NCI-H69 (cell line): ENCODE measurements around the gene CAT.
A peak's percentile ranks its signal among the peaks of the same experiment; 100 is the strongest.

Source experiments
- DNase-seq: peaks from one replicate; lab custom pipeline; 2025; lab: John Stamatoyannopoulos, UW

Gene CAT

DNA sequence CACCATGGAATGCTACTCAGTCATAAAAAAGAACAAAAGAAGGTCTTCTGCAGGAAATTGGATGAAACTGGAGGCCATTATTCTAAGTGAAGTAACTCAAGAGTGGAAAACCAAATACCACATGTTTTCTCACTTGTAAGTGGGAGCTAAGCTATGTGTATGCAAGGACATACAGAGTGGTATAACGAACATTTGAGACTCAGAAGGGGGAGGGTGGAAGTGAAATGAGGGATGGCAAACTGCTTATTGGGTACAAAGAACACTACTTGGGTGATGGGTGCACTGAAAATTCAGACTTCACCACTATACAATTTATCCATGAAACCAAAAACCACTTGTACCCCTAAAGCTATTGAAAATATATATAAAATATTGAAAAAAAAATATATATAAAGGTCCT lies 13.4 kb upstream of the CAT start:
- no peak for DNase-seq

DNA sequence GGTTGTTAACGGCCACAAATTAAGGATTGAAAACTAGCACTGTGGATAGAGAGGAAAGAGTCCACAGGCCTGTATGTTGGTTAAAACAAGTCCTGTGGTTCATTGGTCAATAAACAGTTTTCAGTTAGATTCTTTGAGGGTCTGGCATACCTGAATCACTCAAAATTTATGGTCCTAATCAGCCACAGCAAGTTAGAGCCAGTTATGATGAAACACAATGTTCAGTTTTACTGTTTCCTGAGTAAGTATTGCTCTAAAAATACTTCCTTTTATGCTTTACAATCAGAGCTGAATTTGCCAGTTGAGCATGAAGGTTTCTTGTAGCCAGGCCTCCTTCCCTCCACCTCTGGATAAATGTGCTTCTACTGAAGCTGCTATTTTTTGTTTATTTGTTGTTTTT lies 12.9 kb upstream of the CAT start:
- DNase-seq = no peak

DNA sequence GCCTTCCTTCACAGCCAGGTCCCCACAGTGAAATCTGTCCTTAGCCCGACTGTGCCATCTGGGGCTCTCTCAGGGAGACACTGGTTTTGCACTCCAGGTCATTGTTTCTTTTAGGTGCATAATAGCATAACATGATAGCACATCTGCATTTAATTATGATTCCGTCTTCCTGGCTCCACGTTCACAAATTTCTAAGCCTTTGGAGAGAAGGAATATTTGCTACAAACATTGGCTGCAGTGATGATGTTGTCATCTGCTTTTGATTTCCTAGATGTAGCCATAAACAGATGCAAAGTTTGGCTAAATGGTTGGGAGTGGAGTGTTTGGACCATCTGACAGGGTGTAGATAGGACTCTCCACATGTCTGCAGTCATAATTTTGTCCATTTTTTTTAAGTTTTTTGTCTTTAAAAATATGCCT lies 12.0 kb upstream of the CAT start:
- no peak for DNase-seq

DNA sequence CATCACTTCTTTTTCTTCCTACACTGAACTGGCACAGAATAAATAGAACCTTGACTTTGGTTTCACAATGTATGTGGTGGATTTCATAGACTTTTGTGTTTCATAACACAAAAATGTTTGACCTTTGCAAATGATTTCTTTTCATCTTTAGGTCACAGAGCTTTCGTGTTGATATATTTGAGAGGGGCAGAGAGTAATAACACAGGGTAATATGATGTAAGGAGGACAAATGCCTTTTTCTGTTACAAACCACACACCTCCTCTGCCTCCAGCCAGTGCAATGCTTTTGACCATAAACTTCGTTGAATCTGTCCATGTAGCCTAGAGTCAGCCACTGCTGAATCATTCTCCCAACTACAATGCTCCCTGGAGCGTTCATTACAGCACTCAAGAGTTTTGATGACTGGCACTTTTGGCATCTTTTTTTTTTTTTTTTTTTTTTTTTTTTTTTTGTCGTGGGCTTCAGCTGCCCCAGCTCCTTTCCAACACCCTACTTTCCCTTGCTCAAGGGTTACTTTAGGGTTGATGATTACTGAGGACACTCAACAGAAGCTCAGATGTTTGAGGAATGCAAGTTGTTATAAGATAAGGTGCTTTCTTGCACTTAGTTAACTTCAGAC lies 11.4 kb upstream of the CAT start:
- no peak for DNase-seq

DNA sequence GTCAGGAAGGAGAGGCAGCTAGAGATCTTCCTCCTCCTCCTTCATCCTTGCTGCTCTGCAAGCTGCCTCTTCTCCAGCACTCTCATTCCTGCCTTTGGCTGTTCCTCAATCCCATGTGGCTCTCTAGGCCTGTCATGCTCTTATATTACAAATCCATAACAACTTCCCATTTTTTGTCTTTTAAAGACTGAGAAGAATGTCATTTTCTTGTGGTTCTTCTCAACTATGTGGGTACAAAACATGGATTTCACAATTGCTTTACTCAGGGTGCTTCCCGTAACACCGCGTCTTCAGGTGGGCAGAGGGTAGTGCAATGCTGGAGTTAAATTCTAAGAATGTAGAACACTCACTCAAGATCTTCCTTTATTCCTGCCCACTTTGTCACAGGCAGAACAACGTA lies 6.8 kb upstream of the CAT start:
- DNase-seq = no peak

DNA sequence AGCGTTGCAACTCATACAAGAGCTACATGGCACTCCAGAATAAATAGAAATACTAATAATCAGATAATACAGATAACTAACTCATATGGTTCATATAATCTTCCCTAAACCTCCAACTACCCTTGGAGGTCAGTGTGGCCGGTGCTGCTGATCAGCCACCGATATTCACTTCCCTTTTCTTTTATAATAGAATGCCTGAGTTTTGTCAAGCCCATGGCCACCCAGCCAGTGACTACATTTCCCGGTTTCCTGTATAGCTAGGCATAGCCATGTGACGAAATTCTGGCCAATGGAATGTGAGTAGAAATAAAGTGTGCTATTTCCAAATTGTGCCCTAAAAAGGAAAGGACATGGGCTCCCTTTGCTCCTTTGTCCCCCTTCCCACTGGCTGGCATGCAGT lies 5.9 kb upstream of the CAT start:
- no peak for DNase-seq

DNA sequence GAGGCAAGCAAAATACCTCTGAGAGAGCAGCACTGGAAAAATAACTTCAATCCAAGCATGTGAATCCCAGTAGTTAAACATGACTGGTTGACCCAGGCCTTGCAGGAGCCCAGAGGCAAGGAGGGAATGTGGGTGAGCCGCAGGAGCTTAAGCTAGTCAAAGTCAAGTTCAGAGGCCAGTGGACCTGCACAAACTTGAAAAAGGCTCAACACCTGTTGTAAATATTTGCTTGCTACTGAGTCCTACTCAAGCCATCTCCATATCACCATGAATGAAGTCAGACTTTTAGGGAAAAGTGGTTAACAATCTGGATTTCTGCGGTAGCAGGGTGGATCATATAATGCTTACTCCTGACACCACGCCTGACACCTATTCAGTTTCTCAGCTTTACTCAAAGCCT lies 4.8 kb upstream of the CAT start:
- peak; percentile 31 for DNase-seq

DNA sequence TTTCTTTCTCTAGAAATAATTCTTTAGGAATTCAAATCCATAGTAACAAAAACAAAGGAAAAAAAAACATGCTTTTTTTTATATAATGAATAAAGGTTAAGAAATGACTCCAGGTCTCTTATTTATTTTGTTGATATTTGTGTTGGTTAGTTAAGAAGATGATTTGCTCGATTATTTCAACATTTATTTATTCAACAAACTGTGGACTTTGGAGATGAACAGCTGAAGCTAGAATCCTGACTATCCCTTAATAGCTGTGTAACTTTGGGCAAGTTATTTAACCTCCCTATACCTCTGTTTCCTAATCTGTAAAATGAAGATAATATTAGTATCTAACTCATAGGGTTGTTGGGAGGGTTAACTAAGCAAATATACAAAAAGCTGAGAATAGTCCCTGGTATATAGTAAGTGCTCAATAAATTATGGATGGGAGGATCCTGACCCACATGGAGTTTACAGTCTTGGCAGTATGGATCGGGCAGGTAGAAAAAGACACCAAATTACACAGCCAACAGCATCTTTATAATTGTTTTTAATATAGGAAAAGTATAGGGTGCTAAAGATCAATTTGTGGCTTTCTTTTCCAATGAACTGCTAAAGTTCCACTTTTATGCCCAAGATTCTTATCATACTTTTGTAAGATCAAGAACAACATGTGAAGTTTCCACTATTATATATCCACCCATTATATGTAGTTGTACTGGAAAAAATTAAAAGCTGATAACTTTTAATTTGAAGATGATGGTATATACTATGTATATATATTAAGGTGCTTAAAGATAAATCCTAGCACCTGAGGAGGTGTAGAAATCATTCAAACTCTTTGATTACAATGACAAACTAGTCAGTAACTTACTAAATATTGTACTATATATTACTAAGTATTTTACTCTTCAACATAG lies 1.3 kb upstream of the CAT start:
- no peak for DNase-seq

DNA sequence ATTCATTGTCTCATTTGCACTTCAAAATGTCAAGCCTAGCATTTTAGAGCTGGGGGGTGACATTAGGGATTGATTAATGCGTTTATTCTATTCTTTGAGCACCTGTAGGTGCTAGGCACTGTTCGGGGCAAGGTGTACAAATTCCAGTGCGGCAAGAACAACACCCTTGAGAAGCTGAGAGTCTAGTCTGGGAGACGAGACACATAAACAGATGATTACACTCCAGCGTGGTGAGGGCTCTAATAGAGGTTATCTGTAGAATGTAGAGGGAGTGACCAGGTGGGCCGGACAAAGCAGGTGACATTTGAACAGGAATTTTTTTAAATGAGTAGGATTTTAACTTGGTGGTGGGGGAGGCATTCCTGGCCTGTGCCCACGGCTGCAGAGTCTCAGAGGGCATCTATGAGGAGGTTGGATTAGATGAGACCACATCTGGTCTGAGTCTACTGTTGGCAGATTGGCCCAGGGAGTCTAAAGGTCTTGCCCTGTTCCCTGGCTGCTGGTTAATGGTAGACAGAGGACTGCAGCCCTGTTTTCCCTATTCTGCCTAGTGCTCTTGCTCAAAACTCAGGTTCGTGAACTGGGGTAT lies 970 bp downstream of the CAT start:
- DNase-seq = peak; percentile 36

DNA sequence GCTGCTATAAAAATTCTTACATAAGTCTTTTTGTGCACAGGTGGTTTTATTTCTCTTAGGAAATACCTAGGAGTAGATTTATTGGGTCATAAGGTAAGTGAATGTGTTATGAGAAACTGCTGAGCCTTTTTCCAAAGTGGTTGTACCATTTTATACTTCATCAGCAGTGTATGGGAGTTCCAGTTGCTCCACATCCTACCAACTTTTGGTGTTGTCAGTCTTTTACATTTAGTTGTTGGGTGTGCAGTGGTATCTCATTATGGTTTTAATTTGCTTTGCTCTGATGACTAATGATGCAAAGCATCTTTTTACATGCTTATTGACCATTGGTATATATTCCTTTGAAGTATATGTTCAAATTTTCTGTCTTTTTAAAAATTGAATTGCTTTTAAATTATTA lies 3.1 kb downstream of the CAT start:
- DNase-seq = no peak

DNA sequence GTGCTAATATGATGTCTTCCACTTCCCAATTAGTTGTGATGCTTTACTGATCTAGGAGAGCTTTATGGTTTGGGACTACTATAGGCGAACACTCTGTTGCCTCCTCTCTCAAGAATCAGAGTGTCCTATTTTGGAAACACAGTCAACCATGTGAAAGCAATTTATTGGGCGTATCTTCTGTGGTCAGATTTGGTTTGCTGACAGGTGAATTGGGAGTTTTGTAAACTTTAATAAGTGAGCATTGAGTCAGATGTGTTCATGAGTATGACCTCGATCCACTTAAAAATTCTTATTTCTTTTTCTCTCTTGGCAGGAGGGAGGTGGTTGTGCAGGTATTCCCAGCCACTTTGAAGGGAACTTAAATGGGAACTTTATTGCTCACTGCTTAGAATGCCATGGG lies 4.4 kb downstream of the CAT start:
- DNase-seq = no peak

DNA sequence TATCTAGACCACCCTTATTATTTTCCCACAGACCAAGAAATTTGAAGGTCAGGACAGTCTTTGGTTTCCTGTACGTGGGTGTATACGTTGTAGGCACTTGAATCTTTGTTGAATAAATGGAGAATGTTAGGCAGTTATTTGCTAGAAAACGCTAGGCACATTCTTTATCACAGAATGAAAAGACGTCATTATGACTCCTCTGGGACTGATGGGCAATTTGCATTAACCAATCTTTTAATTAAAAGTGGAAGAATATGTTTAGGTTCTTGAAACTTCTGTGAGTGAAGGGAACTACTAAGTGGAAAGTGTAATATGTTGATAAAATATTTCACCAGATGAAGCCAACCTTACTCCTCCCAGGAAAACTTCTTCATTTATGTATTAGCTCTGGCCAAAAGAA lies 5.7 kb downstream of the CAT start:
- DNase-seq = no peak

DNA sequence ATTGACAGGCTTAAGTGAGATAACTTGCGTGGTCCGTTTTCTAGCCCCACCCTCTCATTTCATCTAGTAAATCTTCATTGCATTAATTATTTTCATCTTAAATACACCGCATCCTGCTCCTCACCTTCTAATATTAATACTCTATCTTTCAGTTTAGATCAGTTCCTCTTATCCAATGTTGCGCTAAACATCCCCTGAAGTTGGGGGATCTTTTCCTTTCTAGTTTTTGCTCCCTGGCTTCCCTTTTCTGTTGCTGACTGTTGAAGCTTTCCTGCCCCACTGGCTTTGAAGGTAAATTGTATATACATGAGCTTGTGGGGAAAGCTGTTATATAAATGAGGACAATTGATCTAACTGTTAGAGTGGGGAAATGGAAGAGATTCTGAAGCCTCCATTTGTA lies 7.2 kb downstream of the CAT start:
- DNase-seq = no peak

DNA sequence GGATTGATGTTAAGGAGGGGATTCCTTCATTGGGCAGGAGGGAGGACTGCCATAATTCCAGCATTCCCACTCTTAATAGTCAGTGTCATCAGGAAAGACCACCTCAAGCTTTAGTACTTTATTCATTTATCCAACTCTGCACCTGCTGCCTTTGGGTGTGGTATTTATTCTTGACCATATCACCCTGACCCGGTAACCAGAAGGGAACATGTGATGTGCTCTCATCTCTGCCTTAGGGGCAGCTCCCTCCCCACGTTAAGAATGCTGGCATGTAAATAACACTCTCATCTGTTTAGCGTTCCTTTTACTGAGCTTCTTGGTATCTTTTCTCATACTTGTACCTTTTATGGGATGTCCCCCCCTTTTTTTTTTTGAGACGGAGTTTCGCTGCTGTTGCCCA lies 7.7 kb downstream of the CAT start:
- no peak for DNase-seq

DNA sequence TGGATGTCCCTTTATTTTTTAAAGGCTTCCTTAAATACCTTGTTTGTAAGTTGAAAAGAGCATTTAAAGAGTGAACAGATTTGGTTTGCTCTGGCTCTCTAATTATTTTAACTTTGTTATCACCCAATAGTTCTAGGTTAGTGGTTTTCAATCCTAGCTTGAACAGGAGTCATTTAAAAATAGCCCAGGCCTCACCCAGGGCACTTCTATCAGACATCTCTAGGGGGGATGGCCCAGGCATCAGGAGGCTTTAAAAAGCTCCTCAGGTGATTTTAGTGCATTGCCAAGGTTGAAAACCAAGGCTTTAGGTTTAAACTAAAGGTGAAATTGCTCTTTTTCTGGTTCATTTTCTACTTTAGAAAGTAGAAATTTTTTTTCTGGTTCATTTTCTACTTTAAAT lies 8.3 kb downstream of the CAT start:
- no peak for DNase-seq

DNA sequence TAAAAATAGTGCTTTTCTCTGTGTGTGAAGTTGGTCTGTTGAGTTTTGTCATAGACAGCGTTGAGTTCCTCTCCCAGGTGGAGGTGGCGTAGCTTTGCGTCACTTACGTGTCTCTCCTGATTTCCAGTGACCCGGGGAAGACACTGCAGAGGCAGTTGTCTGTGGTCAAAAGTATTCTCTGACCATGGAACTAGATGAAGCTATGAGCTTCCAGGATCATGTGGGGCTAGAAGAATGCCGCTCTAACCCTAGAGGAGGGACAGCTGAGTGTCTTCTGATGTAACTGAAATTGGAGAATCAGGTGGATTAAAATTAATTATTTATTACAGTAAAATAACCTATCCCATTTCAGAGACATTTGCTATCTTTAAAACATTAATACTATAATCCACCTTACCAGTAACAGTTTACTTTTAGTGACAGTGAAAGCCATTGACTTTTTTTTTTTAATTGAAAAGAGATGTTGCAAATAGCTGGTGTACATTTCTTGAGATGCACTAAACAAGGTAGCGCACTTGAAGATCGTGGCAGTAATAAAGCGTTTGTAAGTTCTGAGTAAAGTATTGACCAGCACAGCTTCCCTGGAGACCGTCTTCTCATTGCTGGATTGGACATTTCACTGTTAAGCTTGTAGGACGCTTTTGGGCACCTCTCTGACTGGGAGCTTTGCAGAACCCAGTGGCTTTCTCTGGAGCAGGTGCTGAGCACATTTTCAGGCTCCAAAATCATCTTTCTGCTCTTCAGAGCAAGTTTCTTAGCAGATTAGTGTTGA lies 9.7 kb downstream of the CAT start:
- DNase-seq = no peak

DNA sequence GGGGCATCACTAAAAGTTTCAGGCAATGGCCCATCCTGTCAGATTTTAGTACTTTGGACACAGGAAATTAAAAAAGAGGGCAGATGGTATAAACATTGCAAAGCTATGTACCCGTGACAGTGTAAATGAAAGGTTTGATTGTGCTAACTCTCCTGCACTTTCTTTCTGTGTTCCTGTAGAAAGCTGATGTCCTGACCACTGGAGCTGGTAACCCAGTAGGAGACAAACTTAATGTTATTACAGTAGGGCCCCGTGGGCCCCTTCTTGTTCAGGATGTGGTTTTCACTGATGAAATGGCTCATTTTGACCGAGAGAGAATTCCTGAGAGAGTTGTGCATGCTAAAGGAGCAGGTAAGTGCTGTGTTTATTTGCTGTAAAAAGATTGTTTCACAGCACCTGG lies 10.3 kb downstream of the CAT start:
- DNase-seq = no peak

DNA sequence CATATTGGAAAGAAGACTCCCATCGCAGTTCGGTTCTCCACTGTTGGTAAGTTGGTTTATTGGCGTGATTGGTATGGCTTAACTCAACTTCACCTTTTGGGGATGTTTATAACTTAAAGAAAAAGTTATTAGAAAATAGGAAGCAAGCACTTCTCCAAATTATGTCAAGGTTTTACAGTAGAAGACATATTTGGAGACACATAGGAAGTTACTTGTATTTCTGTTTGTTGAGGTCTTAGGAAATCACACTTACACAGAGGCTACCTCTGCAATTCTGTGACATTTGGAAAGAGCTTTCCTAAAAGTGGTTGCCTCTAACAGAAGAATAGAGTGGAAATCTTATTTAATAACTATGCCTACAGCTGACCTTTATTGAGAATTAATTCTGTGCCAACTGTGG lies 12.3 kb downstream of the CAT start:
- no peak for DNase-seq

DNA sequence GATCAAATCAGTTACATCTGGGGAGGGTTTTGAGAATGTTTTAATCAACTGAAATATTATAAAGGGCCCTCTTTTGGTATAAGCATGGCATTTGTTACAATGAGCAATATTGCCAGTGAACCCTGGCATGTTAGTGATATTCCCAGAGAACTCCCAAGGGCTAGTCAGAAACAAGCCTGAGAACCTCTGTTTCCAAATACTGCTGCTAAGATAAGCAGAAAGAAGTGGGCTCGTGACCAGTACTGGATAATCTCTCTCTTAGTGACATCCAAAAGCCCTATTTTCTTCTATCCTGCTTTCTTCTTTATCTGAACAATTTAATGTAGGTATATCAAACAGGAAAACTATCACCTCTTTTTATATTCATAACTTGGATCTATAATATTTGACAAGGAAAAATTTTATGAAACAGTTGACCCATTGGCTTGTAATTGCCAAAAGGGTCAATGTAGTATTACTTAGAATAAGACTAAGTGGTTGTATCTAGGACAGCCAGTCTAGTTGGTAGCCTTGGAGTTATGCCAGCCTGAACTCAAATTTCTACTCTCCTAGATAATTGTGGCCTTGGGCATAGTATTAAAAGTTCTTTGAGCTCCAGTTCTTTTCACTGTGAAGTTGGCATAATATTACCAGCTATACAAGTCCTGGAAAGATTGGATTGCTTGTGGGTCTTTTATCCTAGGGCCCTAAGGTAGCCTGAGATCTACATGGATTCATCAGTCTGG lies 15.7 kb downstream of the CAT start:
- DNase-seq = peak; percentile 21

DNA sequence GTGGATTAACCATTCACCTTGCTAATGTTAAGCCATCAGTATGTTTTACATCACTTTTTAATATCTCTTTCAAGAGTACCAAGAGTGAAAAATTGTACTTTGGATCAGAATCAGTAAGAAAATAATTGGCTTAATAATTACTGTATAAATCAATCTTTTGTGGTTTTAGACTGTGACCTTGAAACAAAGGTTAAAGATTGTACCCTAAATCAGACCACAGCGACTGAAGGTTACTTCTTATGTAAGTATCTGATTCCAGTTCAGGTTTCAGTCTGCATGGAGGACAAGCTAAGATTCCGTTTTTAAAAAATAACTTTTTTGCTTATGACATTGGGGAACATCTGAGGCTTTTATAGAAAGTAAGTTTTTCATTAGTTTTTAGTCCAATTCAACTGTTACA lies 18.9 kb downstream of the CAT start:
- DNase-seq = no peak

DNA sequence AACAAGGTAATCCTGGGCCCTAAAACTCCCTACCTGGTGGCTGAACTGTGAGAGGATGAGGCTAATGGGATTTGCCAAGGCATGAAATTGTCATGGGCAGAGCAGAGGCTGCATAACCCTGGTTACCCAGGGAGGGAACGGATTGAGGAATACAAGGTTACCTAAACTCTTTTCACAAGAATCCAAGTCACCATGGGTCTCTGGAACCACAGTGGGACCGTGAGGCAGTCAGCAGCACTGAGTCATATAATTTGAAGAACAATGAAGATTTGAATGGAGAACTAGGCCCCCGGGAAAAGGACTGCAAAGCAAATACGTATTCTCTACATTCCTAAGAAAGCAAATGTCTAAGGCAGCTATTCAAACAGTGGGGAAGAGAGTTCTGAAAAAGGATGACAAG lies 19.8 kb downstream of the CAT start:
- no peak for DNase-seq
